ENCODE data around the gene ADCY5. TPM values are rescaled to one million over a fixed set of nuclear protein-coding genes. Genes with fewer than 3 reads are reported as not detected.

Gene ADCY5
- total RNA-seq, 1 donor from 2014 or later = 4.0 TPM

DNA sequence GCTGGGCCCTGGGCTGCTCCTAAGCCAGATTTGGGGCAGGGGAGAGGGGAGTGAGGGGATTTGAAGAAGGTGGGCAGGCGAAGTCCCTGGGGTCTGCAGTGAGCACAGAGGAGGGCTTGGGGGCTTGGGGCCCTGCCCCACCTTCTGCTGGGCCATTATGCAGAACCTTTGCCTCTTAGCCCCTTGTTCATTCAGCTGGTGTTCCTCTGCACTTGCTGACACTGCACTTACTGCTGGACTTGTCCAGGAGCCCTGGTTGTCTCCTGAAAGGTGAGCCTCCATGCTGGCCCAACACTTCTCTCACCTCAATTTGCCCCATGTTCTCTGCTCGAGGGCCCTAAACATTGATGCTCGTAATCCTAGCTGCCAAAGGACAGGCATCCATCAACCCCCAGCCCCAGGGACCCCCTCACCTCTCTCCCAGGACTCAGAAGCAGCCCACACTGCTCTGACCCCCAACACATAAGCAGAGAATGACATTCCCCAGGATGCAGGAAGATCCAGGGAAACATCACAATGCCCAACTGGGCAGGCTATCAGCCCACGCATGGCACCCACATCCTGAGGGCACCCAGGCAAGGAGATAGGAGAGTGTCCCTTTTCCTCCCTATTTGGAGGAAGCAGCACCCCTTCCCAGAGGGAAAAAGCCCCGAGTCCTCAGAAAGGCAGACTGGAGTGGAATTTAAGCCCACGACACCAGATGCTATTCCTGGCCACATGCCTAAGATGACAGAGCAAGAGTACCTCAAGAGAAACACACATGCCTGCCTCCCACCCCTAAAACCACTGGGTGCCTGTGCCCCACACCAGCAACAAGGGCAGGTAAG lies 76.8 kb downstream of the ADCY5 start:
- no peaks in the 10 kb centered on the region for H3K9me3 ChIP-seq
- no peaks in the 10 kb centered on the region for H3K36me3 ChIP-seq
- intact Hi-C loops (cut with DNase I) = no loop called here
- H3K27me3 ChIP-seq = no peaks in the 10 kb centered on the region
- no peak overlapping the region for H3K27ac ChIP-seq
- TF ChIP-seq, protein P1, sequence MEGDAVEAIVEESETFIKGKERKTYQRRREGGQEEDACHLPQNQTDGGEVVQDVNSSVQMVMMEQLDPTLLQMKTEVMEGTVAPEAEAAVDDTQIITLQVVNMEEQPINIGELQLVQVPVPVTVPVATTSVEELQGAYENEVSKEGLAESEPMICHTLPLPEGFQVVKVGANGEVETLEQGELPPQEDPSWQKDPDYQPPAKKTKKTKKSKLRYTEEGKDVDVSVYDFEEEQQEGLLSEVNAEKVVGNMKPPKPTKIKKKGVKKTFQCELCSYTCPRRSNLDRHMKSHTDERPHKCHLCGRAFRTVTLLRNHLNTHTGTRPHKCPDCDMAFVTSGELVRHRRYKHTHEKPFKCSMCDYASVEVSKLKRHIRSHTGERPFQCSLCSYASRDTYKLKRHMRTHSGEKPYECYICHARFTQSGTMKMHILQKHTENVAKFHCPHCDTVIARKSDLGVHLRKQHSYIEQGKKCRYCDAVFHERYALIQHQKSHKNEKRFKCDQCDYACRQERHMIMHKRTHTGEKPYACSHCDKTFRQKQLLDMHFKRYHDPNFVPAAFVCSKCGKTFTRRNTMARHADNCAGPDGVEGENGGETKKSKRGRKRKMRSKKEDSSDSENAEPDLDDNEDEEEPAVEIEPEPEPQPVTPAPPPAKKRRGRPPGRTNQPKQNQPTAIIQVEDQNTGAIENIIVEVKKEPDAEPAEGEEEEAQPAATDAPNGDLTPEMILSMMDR (IDR thresholded peaks at IDR 0.05) = no peak
- DNase-seq (peak; percentile 28), ATAC-seq (no peak)
- peaks cover 14% of the 10 kb centered on the region for H3K4me1 ChIP-seq
- H3K4me3 ChIP-seq = no peak overlapping the region

DNA sequence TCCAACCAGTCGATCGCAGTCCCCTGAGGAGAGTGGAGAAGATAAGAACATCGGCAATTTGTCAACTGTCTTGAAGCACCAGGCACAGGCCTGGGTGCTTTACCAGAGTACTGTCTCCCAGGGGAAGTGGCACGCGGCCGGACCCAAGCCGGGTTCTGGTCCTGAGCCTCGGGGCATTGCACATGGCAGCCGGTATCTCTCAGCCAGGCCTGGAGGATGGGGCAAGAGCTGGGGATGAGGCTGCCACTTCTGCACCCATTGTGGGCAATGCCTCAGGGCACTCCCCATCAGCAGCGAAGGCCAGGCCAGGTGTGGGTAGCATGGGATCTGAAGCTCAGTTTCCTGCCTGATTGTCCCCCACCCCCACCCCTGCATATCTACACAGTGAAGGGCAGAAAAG lies 77.5 kb downstream of the ADCY5 start:
- ATAC-seq = no peak
- Histone ChIP-seq H3K36me3 (no peaks in the 10 kb centered on the region), H3K4me3 (no peak overlapping the region), H3K4me1 (peaks cover 14% of the 10 kb centered on the region), H3K9me3 (no peaks in the 10 kb centered on the region), H3K27ac (no peak overlapping the region), H3K27me3 (no peaks in the 10 kb centered on the region)
- DNase-seq = peak; percentile 42
- intact Hi-C loops (cut with DNase I) = no loop called here
- TF ChIP-seq, protein P1 (IDR thresholded peaks at IDR 0.05) = no peak

DNA sequence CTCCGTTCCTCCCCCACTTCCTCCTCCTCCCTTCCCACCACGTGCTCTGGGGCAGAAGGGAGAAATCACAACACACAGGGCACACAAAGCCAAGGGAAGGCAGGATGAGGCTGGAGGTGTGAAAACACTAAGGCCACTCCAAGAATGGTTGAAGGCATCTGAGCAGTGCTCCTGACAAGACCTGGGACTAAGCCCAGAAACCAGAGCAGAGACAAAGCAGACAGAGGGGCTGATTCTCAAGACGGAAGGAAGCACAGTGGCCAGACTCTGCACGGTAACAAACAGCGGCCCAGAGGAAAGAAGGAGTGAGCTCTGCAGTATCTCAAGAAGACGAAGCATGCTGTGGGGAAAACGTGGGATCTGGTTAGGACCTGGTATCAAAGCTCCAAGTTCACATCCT lies 78.1 kb downstream of the ADCY5 start:
- DNase-seq (peak; percentile 13), ATAC-seq (no peak)
- intact Hi-C loops (cut with DNase I) = no loop called here

DNA sequence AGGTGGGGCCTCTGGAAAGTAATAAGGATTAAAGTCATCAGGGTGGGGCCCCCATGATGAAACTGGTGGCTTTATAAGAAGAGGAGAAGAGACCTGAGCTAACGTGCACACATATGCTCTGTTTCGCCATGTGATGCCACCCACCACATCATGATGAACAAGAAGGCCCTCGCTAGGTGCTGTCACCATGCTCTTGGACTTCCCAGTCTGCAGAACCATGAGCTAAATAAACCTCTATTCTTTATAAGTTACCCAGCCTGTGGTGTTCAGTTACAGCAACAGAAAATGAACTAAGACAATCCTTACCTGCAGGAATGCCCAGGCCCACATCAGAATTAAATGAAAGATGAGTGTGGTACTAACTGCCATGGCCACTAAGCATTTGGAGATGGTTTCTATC lies 79.8 kb downstream of the ADCY5 start:
- intact Hi-C loops (cut with DNase I) = no loop called here
- Histone ChIP-seq H3K27ac (no peak overlapping the region), H3K27me3 (no peaks in the 10 kb centered on the region), H3K4me3 (no peak overlapping the region), H3K4me1 (peaks cover 14% of the 10 kb centered on the region), H3K9me3 (no peaks in the 10 kb centered on the region), H3K36me3 (no peaks in the 10 kb centered on the region)
- TF ChIP-seq, protein P1 (IDR thresholded peaks at IDR 0.05) = no peak
- no peak for ATAC-seq
- no peak for DNase-seq

More for the DNA sequence above, 78.1 kb downstream of the ADCY5 start:
- no peak overlapping the region for H3K4me3 ChIP-seq
- H3K9me3 ChIP-seq = no peaks in the 10 kb centered on the region
- no peaks in the 10 kb centered on the region for H3K27me3 ChIP-seq
- H3K27ac ChIP-seq = no peak overlapping the region
- peaks cover 14% of the 10 kb centered on the region for H3K4me1 ChIP-seq
- H3K36me3 ChIP-seq = no peaks in the 10 kb centered on the region
- TF ChIP-seq, protein P1 (IDR thresholded peaks at IDR 0.05) = no peak

DNA sequence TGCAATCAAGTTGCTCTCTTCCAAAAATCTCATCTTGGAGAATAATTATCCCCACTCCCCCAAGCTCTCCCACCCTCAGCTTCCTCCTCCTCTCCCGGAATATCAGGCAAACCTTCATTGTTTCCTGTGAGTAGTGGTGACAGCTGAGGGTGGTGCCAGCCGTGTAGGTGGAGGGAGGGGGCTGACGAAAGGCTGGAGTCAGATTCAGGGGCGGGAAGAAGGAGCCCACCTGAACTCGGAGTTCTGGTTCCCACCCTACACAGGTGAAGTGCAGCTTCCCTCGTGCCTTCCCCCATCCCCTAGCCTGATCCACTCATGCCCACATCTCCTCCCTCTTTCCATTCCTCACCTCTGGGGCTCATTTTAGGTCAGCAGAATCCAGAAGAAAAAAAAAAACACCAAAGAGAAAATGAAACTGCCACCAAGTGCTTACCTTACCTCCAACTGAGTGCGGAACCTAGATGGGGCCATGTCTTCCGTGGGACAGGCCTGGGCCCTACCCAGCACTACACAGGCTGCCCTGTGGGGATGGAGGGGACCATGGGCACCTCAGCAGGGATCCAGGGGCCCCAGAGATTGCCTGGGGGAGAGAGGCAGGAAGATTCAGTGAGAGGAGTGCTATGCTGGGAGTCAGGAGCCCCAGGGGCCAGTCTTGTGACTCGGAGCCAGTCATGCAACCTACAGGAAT lies 81.3 kb downstream of the ADCY5 start:
- no peaks in the 10 kb centered on the region for H3K9me3 ChIP-seq
- H3K4me3 ChIP-seq = no peak overlapping the region
- ATAC-seq (no peak), DNase-seq (no peak)
- peaks cover 5% of the 10 kb centered on the region for H3K4me1 ChIP-seq
- intact Hi-C loops (cut with DNase I) = no loop called here
- H3K27me3 ChIP-seq = no peaks in the 10 kb centered on the region
- H3K27ac ChIP-seq = no peak overlapping the region
- H3K36me3 ChIP-seq = no peaks in the 10 kb centered on the region
- TF ChIP-seq, protein P1 (IDR thresholded peaks at IDR 0.05) = no peak
